GM12874 (cell line): Measurements from ENCODE around the gene FTO.

Experiments
- CTCF ChIP-seq: IDR thresholded peaks from 2 replicates; pipeline ENCODE4 v1.5.1; 2011; ENCODE audit warnings: low read depth, mild to moderate bottlenecking, control low read depth, low read length, moderate library complexity; ENCODE audit not compliant: insufficient read depth

The FTO gene

DNA sequence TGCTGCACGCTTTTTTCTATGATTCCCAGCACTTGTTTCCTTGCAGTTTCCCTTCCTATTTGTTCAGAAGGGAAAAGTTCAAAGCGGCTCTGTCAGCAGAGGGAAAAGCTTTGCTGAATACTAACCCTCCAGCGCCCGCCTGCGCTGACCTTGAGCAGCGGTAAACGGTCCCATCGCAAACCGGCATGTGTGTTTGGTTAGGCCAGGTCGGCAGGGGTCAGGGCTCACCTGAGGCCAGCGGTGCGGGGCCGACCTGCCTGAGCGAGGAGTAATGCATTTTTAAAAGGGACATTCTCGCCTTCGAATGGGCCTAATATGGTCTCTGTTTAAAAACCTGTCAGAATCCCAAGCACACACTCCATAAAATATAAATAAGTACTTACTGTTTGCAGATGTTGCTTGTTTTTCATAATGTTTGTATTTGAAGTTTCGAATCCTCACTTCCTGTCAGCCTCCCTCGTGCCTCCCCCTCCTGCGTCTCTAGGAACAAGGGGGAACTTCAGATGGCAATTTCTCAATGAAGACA, 472.5 kb downstream of the FTO start:
- no peak for TF ChIP-seq CTCF

DNA sequence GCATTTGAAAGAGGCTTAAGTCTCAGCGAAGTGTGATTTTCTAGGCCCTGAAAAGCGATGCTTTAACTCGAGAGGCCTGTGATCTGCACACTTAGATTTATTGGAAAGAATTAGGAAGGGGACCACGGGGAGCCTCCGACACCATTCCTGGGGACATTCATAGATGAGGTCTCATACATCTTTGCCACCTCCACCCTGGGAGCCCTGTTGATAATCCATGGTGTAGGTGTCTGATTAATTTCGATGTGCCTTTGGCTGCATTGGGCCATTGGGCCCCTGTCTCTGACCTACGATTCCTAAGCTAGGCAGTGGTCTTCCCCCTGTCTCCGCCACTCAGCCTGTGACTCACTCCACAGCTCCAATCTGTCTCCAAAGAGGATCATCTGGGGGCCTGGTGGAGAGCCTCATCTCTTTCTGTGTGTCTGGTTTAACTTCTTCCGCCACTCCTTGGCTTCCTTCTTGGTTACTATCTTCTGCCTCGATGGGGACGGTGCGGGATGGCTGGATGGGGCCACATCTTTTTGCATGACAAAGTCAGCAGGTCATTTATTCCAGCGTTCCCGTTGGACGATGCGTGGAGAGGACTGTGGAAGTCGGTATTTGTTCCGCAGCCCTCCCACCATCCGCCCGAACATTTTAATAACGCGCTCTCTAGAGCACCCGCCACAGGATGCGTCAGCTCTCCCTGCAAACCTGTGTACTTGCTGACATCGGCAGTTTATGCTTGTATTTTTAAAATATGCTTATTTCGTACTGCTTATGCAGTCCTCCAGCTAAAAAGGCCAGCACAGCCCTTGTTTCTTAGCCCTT, 473.3 kb downstream of the FTO start:
- no peak for TF ChIP-seq CTCF

- no peak for TF ChIP-seq CTCF
Observed at GRCh38 chr16:54177862-54178477, 474.0 kb downstream of the FTO start.

DNA sequence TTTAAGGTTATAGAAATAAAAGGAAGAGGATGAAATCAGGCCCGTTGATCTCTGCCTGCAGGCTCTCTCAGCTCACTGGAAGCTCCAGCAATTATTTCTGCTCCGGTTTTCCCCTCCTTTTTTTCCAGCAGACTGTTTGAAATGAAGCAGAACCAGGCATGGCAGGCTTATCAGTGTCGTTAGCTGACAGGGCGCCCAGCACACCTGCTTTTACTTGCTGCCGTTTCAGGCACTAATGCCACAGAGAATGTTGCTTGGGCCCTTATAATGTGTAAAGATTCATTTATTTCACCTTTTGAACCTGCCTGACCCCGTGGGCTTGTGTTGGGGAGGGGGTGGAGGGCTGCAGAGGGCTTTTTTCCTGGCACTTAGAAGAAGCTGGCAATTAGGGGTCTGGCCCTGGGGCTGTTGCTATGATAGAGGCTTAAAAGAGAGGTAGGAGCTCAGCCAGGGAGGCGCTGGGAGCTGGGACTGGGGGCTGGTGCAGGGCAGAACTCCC, 474.6 kb downstream of the FTO start:
- TF ChIP-seq CTCF = no peak

- no peak for TF ChIP-seq CTCF
Observed at GRCh38 chr16:54180421-54181359, 476.7 kb downstream of the FTO start.

DNA sequence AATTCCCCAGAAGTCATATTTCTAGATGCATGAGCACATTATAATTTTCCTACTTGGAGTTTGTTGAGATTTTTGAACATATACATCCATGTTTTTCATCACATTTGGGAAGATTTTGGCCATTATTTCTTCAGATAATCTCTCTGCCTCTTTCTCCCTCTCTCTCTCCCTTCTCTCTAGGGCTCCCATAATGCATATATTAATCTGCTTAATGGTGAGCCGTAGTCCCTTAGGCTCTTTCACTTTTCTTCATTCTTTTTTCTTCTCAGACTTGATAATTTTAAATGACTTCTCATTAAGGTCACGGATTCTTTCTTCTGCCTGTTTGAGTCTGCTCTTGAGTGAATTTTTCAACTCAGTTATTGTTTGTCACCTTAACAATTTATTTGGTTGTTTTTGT, 481.1 kb downstream of the FTO start:
- TF ChIP-seq CTCF = no peak
